22Rv1 (cell line): ENCODE data around the gene ZCWPW1.

Experiments
- H3K27ac ChIP-seq: fragments of 450-650 bp; 2 replicates; pipeline ENCODE4 v1.5.1; 2017
- ZFX ChIP-seq: fragments of 450-650 bp; IDR thresholded peaks from 2 replicates; pipeline ENCODE4 v1.6.1; 2017; ENCODE audit warnings: antibody characterized with exemption, borderline replicate concordance
- TF ChIP-seq, protein P1 (sequence below): fragments of 450-650 bp; IDR thresholded peaks from 2 replicates; pipeline ENCODE4 v1.5.1; 2017; ENCODE audit warnings: mild to moderate bottlenecking

Gene ZCWPW1

DNA sequence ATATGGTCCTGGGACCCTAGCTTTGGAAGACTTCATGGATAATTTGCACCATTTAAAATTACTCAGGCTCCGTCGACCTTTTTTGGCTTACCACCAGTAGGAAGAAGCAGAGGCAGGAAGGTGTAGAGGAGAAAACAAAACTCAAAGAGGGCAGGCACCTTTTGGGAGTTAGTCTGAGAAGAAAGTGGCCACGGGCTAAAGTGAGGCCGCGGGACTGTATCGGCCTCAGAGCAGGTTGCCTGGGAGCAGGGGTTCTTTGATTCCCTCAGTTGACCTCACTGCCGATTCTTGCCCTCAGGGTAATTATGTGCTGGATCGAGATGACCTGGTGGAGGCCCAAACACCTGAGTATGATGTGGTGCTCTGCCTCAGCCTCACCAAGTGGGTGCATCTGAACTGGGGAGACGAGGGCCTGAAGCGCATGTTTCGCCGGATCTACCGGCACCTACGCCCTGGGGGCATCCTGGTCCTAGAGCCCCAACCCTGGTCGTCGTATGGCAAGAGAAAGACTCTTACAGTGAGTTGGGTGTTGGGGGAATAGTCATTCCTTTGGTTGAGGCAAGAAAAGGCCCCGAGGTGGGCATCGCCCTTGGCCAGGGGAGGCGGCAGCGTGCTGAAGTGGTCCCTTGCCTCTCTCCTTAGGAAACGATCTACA lies 4.2 kb upstream of the ZCWPW1 start:
- peak overlapping the region; percentile 100 for H3K27ac ChIP-seq
- TF ChIP-seq, protein P1, sequence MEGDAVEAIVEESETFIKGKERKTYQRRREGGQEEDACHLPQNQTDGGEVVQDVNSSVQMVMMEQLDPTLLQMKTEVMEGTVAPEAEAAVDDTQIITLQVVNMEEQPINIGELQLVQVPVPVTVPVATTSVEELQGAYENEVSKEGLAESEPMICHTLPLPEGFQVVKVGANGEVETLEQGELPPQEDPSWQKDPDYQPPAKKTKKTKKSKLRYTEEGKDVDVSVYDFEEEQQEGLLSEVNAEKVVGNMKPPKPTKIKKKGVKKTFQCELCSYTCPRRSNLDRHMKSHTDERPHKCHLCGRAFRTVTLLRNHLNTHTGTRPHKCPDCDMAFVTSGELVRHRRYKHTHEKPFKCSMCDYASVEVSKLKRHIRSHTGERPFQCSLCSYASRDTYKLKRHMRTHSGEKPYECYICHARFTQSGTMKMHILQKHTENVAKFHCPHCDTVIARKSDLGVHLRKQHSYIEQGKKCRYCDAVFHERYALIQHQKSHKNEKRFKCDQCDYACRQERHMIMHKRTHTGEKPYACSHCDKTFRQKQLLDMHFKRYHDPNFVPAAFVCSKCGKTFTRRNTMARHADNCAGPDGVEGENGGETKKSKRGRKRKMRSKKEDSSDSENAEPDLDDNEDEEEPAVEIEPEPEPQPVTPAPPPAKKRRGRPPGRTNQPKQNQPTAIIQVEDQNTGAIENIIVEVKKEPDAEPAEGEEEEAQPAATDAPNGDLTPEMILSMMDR: no peak
- no peak for TF ChIP-seq ZFX

GRCh38 chr7:100432053-100432452 lies 3.5 kb upstream of the ZCWPW1 start:
- H3K27ac ChIP-seq: peak overlapping the region; percentile 100
- no peak for TF ChIP-seq ZFX
- TF ChIP-seq, protein P1: no peak

DNA sequence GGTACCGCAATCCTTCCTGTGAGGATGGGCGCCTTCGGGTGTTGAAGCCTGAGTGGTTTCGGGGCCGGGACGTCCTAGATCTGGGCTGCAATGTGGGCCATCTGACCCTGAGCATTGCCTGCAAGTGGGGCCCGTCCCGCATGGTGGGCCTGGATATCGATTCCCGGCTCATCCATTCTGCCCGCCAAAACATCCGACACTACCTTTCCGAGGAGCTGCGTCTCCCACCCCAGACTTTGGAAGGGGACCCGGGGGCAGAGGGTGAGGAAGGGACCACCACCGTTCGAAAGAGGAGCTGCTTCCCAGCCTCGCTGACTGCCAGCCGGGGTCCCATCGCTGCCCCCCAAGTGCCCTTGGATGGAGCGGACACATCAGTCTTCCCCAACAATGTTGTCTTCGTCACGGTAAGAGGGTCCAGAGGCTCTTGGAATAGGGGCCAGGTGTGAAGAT lies 2.8 kb upstream of the ZCWPW1 start:
- peak overlapping the region; percentile 100 for H3K27ac ChIP-seq
- TF ChIP-seq ZFX: no peak
- TF ChIP-seq, protein P1: no peak

DNA sequence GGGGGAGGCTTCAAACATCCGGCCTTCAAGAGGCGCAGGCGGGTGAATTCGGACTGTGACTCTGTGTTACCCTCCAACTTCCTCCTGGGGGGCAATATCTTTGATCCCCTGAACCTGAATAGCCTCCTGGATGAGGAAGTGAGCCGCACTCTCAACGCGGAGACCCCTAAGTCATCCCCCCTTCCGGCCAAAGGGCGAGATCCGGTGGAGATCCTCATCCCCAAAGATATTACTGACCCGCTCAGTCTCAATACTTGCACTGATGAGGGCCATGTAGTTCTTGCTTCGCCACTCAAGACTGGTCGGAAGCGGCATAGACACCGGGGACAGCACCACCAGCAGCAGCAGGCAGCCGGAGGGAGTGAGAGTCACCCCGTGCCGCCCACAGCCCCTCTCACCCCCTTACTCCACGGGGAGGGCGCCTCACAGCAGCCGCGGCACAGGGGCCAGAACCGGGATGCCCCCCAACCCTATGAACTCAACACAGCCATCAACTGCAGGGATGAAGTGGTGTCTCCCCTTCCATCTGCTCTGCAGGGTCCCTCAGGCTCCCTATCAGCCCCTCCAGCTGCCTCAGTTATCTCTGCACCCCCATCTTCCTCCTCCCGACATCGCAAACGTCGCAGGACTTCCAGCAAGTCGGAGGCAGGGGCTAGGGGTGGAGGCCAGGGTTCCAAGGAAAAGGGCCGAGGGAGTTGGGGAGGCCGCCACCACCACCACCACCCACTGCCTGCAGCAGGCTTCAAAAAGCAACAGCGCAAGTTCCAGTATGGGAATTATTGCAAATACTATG lies 2.2 kb upstream of the ZCWPW1 start:
- no peak for TF ChIP-seq ZFX
- TF ChIP-seq, protein P1: no peak
- H3K27ac ChIP-seq: peak overlapping the region; percentile 100

DNA sequence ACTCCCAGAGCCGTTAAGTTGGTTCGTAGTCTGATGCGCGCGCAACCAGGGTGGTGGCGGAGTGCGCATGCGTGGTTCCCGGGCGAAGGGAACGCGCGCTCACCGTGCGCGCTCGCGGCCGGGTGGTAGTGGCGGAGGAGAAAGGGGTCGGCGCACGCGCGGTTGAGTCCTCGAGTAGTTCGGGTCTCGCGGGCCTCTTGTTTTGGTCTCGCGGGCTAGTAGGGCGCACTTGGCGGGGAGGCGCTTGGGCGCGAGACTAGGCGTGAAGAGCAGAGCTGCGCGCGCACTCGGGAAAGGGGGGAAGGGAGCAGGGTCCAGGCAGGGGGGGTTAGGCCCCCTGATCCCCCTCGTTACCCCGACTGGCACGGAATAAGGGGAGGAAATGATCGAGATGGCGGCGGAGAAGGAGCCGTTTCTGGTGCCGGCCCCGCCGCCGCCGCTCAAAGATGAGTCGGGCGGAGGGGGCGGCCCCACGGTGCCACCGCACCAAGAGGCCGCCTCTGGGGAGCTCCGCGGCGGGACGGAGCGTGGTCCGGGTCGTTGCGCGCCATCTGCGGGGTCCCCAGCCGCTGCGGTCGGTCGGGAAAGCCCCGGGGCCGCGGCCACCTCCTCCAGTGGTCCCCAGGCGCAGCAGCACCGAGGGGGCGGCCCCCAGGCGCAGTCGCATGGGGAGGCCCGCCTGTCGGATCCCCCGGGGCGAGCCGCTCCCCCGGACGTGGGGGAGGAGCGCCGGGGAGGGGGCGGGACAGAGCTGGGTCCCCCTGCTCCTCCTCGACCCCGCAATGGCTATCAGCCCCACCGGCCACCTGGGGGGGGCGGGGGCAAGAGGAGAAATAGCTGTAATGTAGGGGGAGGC lies 1.4 kb upstream of the ZCWPW1 start, which contains the start of gene MEPCE:
Gene MEPCE (plus strand): TSS at position 195 of the 856 bp plus-strand sequence. CDS start 188 bp downstream, at position 383.
- peak within 1 kb of the TSS; percentile 100 for H3K27ac ChIP-seq
- TF ChIP-seq, protein P1: no peak
- no peak for TF ChIP-seq ZFX

- TF ChIP-seq, protein P1: no peak
- TF ChIP-seq ZFX: no peak
- H3K27ac ChIP-seq: peak overlapping the region; percentile 100
Measured at GRCh38 chr7:100428967-100429636, 599 bp upstream of the ZCWPW1 start.
